Panc1 (cell line): ENCODE measurements around the gene FBN1.

Source experiments
- REST ChIP-seq, 2 experiments: IDR thresholded peaks; 2 replicates each; pipeline ENCODE4 v1.6.1; 2011 to 2012; ENCODE audit warnings: low read depth in 2 of 2, control low read depth in 1 of 2, low read length in 1 of 2, mild to moderate bottlenecking in 1 of 2, moderate library complexity in 1 of 2; ENCODE audit not compliant: insufficient read depth in 1 of 2
- TF ChIP-seq, protein P1 (sequence below): fragments of 450-650 bp; IDR thresholded peaks from 2 replicates; pipeline ENCODE4 v1.5.1; 2017; ENCODE audit warnings: mild to moderate bottlenecking

- TF ChIP-seq, protein P1, sequence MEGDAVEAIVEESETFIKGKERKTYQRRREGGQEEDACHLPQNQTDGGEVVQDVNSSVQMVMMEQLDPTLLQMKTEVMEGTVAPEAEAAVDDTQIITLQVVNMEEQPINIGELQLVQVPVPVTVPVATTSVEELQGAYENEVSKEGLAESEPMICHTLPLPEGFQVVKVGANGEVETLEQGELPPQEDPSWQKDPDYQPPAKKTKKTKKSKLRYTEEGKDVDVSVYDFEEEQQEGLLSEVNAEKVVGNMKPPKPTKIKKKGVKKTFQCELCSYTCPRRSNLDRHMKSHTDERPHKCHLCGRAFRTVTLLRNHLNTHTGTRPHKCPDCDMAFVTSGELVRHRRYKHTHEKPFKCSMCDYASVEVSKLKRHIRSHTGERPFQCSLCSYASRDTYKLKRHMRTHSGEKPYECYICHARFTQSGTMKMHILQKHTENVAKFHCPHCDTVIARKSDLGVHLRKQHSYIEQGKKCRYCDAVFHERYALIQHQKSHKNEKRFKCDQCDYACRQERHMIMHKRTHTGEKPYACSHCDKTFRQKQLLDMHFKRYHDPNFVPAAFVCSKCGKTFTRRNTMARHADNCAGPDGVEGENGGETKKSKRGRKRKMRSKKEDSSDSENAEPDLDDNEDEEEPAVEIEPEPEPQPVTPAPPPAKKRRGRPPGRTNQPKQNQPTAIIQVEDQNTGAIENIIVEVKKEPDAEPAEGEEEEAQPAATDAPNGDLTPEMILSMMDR: no peak
- TF ChIP-seq REST (IDR thresholded peaks at IDR 0.05; ENCODE audit: insufficient read depth in 1 of 2, low read depth in 2 of 2, low read length in 1 of 2): no peak
These were observed 103.9 kb downstream of the FBN1 start for GRCh38 chr15:48541341-48542278.
